C1 segment of cervical spinal cord (tissue), 14 donors: Measurements from ENCODE around the gene ARMH3.
"Not testable (repeated sequence)": the region's sequence is repeated elsewhere in the genome, so short reads cannot be mapped to it uniquely, and the experiment has no call there.

Source experiments
- DNase-seq, 14 donors: peaks; one replicate each; lab custom pipeline; 2025; lab: John Stamatoyannopoulos, UW

The ARMH3 gene

DNA sequence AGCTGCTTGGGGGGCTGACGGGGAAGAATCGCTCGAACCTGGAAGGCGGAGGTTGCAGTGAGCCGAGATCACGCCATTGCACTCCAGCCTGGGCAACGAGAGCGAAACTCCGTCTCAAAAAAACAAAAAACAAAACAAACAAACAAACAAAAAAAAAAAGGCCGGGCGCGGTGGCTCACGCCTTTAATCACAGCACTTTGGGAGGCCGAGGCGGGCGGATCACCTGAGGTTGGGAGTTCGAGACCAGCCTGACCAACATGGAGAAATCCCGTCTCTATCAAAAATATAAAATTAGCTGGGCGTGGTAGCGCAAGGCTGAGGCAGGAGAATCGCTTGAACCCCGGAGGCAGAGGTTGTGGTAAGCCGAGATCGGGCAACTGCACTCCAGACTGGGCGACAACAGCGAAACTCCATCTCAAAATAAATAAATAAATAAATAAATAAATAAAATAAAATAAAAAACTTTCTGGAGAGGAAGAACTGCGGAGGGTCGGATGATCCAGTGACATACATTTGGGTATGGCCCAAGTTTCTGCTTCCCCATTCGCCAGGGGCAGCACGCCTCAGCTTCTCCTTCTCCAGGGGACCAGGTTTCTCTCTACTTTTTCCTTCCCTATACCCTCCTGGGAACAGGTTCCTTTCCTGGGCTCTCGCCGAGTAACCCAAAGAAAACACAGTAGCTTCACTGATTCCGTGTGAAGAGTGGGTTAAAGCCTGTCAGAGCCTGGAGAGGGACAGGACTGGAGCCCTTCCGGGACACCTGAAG lies 909 bp downstream of the ARMH3 start:
- DNase-seq, result peak in 2 of 14 donors; percentile 46 to 51

DNA sequence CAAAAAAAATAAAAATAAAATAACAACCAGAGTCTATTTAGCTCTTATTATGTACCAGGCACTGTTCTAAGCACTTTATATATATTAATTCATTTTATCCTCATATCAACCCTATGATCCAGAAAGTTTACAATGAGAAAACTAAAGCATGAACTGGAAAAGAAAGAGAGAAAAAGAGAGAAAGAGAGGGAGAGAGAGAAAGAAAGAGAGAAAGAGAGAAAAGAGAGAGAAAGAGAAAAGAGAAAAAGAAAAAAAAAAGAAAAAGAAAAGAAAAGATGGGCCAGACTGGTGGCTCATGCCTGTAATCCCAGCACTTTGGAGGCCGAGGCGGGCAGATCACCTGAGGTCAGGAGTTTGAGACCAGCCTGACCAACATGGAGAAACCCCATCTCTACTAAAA lies 9.9 kb downstream of the ARMH3 start:
- no peak for DNase-seq

DNA sequence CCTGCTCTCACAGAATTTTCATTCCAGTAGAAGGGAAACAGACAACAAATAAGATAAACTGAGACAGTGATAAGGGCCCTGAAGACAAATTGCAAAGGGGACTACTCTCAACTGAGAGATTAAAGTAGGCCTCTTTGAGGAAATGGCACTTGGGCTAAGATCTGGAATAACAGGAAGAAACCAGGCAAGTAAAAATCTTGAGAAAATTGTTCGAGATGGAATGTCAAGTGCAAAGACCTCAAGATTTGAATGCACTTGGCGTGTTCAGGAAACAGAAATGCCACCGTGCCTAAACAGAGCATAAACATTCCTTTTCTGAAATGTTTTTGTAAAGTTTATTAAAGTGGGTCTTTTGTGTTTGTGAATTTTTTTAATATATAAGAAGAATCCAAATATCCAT lies 10.7 kb downstream of the ARMH3 start:
- DNase-seq, result no peak

DNA sequence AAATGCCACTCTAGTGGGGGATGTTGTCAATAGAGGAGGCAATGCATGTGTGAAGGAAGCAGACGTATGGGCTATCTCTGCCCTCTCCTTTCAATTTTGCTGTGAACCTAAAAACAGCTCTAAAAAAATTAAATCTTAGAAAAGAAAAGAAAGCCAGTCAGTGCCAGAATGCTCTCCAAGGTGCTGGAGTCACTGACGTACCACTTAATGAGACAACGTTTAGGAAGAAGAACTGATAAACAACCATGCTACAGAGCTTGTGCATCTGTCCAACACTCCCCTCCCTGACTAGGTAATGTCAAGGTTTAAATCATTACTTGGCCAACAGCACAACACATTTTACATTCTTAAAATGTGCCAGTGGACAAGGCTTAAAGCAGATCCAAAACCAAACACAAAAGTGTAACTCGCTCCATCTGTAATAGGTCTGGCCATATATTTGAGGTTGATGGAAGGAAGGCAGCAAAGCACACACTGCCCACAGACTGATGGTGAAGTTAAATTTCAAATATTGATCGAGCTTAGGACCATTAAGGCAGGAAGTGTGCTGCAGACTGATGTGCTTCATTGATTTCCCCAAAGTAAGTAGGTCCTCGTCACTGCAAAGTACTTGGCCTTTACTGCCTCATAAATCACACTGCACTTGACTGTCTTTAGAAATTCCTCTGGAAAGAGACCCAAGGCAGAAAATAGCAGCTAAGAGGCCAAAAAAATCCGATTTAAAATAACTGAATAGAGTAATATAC lies 15.5 kb downstream of the ARMH3 start:
- DNase-seq, result no peak

DNA sequence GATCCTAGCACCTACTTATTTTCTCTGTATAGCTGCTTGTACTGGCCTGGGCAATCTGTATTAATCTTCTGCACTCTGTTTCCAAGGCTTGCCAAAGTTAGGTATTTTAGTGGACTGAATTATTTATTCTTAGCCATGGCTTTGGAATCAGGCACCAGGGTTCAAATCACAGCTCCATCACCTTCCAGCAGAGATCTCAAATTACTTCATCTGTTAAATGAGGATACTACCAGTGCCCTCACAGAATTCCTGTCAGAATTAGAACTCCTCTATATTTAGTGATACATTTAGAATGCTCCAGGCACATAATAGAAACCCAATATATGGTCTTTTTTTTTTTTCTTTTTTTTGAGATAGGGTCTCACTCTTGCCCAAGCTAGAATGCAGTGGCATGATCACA lies 17.6 kb downstream of the ARMH3 start:
- DNase-seq, result no peak

DNA sequence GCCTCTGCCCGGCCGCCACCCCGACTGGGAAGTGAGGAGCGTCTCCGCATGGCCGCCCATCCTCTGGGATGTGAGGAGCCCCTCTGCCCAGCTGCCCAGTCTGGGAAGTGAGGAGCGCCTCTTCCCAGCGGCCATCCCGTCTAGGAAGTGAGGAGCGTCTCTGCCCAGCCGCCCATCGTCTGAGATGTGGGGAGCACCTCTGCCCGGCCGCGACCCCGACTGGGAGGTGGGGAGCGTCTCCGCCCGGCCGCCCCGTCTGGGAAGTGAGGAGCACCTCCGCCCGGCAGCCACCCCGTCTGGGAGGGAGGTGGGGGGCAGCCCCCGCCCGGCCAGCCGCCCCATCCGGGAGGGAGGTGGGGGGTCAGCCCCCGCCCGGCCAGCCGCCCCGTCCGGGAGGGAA lies 20.2 kb downstream of the ARMH3 start:
- not testable (repeated sequence) for DNase-seq

DNA sequence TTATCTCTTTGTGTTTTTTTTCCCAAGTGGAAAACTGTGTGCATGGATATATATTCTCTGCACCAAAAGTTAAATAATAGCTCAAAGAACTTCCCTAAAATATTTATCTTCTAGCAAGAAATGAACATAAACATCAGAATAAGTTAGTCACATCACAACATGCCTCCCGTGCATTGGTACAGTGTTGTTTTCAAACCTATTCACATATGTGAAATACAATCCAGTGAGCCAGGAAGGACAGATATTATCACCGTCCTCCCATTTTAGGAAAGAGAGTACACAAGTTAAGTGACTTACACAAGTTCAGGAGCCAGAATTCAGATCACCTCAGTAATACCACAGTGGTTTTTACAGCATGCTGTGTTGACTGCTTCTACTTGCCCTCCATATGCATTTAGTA lies 22.2 kb downstream of the ARMH3 start:
- no peak for DNase-seq

DNA sequence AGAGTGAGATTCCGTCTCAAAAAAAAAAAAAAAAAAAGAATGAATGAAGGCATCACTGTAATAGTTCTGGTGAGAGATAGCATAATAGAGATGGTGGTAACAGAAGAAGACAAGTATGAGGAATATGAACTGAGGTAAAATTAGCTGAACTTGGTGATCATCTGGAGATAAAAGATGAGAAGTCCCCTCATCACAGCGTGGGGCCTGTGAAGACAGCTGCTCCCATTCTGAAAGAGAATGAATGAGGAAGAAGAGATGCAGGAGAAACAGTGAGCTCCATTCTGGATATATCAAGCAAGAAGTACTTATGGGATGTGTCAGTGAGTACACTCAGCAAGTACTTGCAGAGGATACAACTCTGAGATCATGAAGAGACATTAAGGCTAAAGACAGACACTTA lies 28.7 kb downstream of the ARMH3 start:
- DNase-seq, result no peak

DNA sequence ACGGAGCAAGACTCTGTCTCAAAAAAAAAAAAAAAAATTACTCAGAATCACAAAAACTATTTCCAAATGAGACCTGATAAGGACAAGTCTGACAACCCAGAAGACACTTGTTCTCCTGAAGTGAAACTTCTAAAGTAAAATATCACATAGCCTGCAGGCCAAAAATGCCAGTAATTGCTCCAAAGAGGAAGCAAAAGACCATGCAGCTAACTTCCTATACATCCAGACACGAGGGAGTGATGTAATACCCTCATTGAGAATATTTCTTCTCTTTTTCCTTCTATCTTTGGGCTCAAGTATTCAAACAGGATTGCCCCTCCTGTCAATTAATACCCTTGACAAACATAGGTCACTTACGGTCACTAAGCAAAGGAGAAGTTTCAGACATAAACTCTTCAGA lies 31.2 kb downstream of the ARMH3 start:
- DNase-seq, result no peak

DNA sequence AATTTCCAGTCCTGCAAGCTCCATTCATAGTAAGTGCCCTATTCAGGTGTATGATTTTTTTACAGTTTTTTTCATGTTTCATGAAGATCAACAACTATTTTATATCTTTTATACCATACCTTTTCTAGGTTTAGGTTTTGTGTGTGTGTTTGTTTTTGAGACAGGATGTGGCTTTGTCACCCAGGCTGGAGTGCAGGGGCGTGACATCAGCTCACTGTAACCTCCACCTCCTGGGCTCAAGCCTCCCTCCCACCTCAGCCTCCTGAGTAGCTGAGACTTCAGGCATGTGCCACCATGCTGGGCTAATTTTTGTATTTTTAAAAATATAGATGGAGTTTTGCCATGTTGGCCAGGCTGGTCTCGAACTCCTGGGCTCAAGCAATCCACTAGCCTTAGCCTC lies 35.0 kb downstream of the ARMH3 start:
- DNase-seq, result no peak

DNA sequence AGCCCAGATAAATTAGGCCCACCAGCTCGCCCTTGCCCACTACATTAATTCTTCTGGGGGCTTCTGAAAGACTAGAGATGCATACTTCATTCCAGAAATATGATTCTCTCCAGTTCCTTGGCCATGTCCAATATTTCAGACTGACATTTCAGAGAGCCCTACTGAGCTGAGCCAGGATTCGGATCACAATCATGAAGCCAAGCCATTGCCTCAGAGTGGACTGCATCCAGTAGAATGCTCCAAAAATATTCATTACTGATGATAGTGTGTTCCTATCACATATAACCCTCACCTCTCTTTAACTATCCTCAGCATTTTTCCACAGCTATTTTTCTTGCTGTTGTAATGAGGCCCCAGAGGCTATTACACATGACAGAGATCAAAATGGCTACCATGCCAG lies 38.7 kb downstream of the ARMH3 start:
- no peak for DNase-seq

DNA sequence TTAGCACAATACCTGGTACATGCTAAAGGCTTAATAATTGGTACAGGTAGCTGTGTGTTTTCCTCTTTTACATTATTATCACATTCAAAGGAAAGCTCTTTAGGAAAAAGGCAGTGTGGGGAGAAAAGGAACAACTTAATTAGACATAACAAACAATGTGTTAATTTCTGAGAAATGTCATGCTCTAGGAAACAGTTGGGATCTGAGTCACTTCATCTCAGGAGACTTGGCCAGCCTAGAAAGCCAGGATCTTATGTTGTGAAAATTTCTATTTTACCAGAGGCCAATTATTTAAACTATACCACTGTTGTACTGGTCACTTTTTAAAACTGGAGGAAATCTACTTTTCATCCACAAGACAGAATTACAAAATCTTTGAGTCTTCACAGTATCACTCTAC lies 39.6 kb downstream of the ARMH3 start:
- DNase-seq, result no peak

DNA sequence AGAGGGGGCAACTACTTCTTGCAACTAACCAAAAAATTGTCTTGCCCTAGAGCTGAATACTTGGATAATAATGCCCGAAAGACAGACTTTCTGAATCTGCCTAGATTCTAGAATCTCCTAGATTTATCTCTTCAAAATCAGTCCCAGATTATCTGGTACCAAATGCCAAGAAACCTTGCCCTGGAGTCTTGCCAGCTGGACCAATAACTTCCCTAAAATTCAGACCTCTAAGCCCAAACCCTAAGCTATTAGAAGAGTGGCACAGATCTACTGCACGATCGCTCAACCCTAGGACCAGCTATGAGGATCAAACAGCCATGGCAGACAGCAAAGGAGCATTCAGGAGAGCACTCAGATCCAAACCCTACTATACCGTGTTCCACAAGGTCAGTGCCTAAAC lies 45.0 kb downstream of the ARMH3 start:
- no peak for DNase-seq

DNA sequence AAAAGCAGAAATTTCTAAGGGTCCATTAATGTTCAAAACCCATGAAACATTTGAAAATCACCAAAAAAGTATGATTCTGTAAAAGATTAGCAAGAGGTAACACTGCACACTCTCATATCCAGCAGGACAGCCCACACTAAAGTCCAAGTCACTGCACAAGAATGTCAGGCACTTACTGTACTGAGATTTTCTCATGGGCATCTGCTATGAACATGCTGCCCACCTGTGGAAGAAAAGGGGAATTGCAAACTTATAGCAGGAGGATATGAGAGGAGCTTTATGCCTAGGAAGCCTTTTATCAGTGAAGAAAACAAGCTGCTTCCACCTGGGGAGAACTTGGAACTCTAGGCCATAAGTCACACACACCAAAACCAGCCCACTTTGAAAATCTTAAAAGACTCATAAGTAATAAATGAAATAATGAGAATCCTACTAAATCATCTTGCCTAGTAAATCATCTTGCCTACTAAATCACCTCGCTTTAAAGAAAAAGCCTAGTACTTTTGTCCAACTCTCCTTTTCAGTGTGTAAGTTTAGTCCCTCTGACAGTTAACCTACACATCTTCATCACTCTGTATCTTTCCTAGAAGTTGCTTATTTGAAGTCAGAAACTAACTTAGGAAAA lies 46.1 kb downstream of the ARMH3 start:
- peak in 8 of 14 donors; percentile 2 to 64 (median 12) for DNase-seq

DNA sequence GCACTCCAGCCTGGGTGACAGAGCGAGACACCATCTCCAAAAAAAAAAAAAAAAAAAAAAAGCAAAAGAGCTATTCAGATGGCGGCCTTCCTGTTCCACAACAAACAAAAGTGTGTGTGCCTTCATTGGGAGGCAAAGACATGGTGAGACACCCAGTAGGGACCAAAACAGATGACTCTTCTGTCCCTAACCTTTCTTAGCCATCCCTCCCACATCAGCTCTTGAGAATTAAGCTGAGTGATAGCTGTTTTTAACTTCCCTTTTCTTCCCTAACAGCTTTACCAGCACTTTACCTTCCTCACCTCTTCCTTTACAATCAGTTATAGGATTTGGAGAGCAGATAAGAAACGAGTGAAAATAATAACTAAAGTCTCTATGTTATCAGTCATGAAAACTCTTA lies 48.2 kb downstream of the ARMH3 start:
- no peak for DNase-seq

DNA sequence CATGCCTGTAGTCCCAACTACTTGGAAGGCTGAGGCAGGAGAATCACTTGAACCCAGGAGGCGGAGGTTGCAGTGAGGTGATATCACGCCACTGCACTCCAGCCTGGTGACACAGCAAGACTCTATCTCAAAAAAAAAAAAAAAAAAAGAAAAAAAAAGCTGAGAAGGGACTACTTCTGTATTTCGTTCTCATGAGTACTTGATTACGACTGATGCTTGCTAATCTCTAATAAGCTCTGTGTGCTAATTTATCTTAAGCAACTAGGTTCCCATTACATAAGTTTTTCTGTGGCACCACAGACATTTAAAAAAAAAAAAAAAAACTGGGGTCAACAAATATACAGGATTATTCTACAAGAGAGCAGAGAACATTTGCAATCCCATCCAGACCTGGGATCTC lies 48.9 kb downstream of the ARMH3 start:
- DNase-seq, result not testable (repeated sequence)

DNA sequence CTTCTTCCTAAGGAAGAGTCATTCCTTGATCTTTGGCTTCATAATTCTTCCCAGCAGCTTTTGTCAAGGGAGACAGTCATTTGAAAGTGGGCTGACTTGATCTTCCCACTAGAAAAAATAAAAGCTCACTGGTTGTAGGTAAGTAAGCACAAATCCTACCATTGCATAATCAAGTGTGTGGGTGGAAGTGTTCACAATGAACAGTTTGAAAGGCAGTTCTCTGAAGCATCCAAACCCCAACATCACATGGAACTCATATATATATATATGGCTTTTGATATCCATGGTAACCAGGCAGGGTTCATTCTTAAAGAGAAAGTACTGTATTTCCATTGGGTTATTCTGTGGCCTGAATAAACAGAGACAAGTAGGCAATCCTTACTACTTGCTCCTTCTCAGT lies 51.6 kb downstream of the ARMH3 start:
- no peak for DNase-seq

DNA sequence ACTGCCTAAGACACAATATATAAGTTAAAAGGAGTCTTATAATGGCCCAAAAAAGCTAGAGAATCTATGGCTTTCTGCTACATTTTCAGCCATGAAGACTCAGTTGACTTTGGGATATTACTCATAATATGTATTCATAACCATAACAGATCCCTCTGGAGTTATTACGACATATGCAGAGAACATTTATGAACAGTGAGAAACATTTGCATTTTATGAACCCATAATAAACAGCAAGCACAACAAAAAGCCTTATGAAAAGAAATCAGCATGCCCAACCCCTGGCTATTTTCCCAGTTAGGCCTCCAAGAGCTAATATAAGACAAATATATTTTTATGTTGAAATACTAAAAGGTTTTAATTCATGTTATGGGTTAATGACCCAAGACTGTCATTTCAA lies 52.4 kb downstream of the ARMH3 start:
- DNase-seq, result no peak

DNA sequence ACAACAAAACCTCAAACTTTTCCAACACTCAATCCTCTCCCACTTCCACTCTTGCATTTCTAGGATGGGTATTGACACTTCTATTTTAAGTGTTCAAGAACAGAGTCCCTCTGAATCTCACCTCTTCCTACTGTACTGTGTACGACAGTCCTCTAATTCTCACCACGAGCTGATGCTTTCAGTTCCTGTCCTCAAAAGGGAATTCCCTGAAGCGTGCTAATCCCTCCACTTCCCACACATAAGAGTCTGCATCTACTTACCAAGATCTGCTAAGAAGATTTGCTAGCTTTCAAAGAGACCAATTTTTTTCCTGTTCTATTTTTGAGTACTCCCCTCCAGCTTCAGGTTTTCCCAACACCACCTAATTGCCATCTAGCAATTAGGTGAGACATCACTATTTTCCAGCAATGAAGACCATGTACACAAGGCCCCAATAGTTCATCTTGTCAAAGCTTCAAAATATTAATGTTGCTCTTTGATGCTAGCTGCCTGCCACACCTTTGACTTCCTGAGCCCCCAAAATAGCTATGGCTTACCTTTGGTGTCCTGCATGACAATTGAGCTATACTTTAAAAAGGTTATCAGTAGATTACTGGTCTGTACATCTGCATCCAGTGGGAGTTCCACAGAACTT lies 54.4 kb downstream of the ARMH3 start:
- no peak for DNase-seq

DNA sequence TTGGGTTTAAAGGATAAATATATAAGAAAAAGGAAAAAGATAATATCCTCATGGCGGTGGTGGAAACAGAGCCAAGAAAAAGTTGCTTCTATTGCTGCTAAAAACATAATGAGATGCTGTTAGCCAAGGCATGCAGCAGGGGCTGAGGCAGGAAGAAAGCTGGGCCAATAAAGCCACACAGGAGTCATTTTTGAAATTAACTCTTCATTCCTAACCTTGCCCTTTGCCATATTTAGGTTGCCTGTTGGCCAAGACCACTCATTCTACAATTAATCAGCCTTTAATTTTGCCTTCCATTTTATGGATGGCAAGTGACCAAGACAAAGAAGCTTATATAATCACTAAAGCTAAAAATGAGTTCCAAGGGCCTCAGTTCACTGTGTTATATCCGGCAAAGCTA lies 58.2 kb downstream of the ARMH3 start:
- no peak for DNase-seq

DNA sequence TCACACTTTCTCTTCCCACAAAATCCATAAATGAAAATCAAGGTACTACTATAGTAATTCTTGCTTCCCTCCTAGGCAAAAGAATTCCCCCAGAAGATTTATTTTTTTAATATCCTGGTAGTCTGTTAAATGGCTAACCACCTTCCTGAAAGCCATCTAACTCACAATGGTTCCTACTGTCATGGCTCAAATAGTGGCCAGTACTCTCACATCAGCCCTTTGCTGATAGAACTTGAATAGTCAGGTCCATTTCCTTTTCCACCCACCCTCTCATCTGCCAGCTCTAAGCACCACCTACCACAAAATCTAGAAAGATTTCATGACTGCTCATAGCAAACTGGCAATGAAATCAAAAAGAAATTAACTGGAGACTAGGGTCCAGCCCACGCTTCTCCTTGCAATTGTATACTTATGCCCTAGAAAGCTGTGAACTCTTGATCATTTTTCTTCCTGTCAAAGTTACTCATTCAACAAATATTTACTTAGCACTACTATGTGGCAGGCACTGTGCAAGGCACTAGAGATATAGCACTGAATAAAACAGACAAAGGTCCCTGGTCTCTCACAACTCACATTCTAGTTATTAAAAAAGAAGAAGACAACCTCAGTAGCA lies 60.4 kb downstream of the ARMH3 start:
- DNase-seq, result no peak

DNA sequence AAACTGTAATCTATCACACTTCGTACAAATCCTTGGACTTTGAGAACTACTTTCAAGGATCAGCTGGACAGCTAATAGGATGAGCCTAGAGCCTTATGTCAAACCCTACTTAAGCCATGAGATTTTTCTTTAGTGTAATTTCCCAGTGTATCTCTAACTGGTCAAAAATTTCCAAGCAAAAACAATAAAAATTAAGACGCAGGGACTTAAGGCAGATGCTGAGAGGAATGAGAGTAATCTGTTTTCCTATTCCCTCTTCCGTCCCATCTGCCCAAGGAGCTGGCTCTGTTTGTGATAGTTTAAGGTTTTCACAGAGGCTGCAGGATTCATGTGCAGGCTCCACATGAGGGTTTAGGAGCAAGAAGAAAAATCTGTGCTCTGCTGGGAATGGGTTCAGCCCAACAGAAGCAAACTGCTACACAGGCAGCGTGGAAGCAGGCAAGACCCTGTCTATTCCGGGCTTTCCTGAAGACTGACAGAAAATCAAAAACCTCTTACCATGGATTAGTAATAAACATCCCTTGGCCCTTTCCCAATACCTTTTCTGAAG lies 62.2 kb downstream of the ARMH3 start:
- DNase-seq, result no peak
